ENCODE data around the gene ANKRD28. TPM values are rescaled to one million over a fixed set of nuclear protein-coding genes. Genes with fewer than 3 reads are reported as not detected.

The ANKRD28 gene
- total and polyA plus RNA-seq, 2 of the 4 experiments (the other 2 are of a cell fraction) = 52.6 to 211 TPM

- Histone ChIP-seq H3K9me3 (ENCODE audit: control insufficient read depth, insufficient read depth, low read length) (no peaks in the 10 kb centered on the region), H4K91ac (ENCODE audit: insufficient read depth, low read depth, low read length) (no peak overlapping the region), H3K14ac (replicated peaks; ENCODE audit: low read depth, low read length) (no peak overlapping the region), H3K4ac (ENCODE audit: low read depth, low read length) (0 out of 2 replicates have a peak overlapping the region, but pooled peaks have one; percentile 9), H3K23ac (ENCODE audit: low read depth, low read length) (0 out of 2 replicates have a peak overlapping the region, but pooled peaks have one; percentile 33), H3K9ac (ENCODE audit: low read depth, low read length) (no peak overlapping the region), H3K4me1 (ENCODE audit: control insufficient read depth, insufficient read depth, low read length) (no peaks in the 10 kb centered on the region), H3K4me3 (ENCODE audit: insufficient read depth, low read depth, low read length) (no peak overlapping the region), H2BK20ac (ENCODE audit: low read depth, low read length) (no peak overlapping the region), H4K20me1 (ENCODE audit: insufficient read depth, low read length) (no peaks in the 10 kb centered on the region), H3K9me1 (ENCODE audit: insufficient read depth, low read length) (no peaks in the 10 kb centered on the region; the same call in 1 of the 2 replicates), H3K56ac (ENCODE audit: extremely low read depth, insufficient read depth, low read length) (no peak overlapping the region), H3K79me1 (ENCODE audit: low read depth in 1 of 2, low read length in 2 of 2) (peaks cover 16 to 22% of the 10 kb centered on the region in 2 experiments), H4K5ac (ENCODE audit: low read depth, low read length) (no peak overlapping the region), H3K36me3 (ENCODE audit: control insufficient read depth, insufficient read depth, low read length) (no peaks in the 10 kb centered on the region), H3K18ac (ENCODE audit: low read depth, low read length) (no peak overlapping the region), H3K27me3 (ENCODE audit: control insufficient read depth, insufficient read depth, low read length) (no peaks in the 10 kb centered on the region), H4K8ac (ENCODE audit: low read depth in 2 of 2, low read length in 2 of 2) (no peak overlapping the region), H3K4me2 (ENCODE audit: low read depth, low read length) (no peak overlapping the region), H2AFZ (replicated peaks; ENCODE audit: low read length, poor library complexity) (no peak overlapping the region), H2AK5ac (ENCODE audit: low read depth, low read length) (no peak overlapping the region), H2AK9ac (replicated peaks; ENCODE audit: low read depth, low read length, poor library complexity) (no peak overlapping the region), H2BK120ac (ENCODE audit: low read depth, low read length) (no peak overlapping the region), H2BK5ac (ENCODE audit: low read depth, low read length, poor library complexity, severe bottlenecking) (no peak overlapping the region), H3K27ac (ENCODE audit: insufficient read depth, low read length) (no peak overlapping the region), H2BK15ac (ENCODE audit: low read depth, low read length) (no peak overlapping the region)
- TF ChIP-seq SMC3 (IDR thresholded peaks at IDR 0.05; ENCODE audit: low read depth, low read length) (no peak), RAD21 (IDR thresholded peaks at IDR 0.05; ENCODE audit: low read length) (no peak), RFX5 (IDR thresholded peaks at IDR 0.05; ENCODE audit: low read depth, low read length) (no peak), ELK1 (IDR thresholded peaks at IDR 0.05; ENCODE audit: borderline replicate concordance, low read depth, low read length) (no peak), NFE2L2 (IDR thresholded peaks at IDR 0.05; ENCODE audit: low read depth, low read length) (no peak), CHD1 (IDR thresholded peaks at IDR 0.05; ENCODE audit: low read depth, low read length) (no peak), CTCF (conservative IDR thresholded peaks at IDR 0.05; ENCODE audit: low read depth, low read length) (no peak), BHLHE40 (IDR thresholded peaks at IDR 0.05; ENCODE audit: low read depth, low read length) (no peak), FOS (IDR thresholded peaks at IDR 0.05; ENCODE audit: low read depth, low read length) (no peak), MAFK (IDR thresholded peaks at IDR 0.05; ENCODE audit: low read depth, low read length) (no peak), CEBPB (IDR thresholded peaks at IDR 0.05; ENCODE audit: low read depth, low read length) (no peak)
- WGBS, 2 experiments (ENCODE audit: extremely low coverage in 2 of 2, insufficient read length in 1 of 2) = no CpG with 5 or more reads among the region's 2 CpGs
- in situ Hi-C loops (cut with MboI; ENCODE audit: low sequenced_read_pairs) (loop anchor here (5.0 kb wide), 2 partner anchors 220 to 430 kb away; no protein-coding TSS in a partner anchor), intact Hi-C loops (cut with micrococcal nuclease) (loop anchor here (5.0 kb wide), 1 partner anchor 35 kb away; no protein-coding TSS in a partner anchor), dilution Hi-C loops (cut with HindIII; ENCODE audit: low sequenced_read_pairs, unreplicated experiment) (no loop called here)
- no peak for DNase-seq
- ChIA-PET CTCF (interaction anchor here (0.6 to 1.3 kb wide), 4 partner anchors 122 to 426 kb away, joined by 3 read pairs; no protein-coding TSS in a partner anchor), POLR2A (ENCODE audit: unreplicated experiment) (no interaction called here)
- ATAC-seq (ENCODE audit: low read depth) = no peak
- BruUV-seq (replicated peaks) = no TSS peak
Observed at GRCh38 chr3:15822281-15822680, 24.5 kb upstream of the ANKRD28 start.

Measured in IMR-90 (cell line).